Measurements from ENCODE around the gene FXR2. TPM values are rescaled to one million over a fixed set of nuclear protein-coding genes. Genes with fewer than 3 reads are reported as not detected.

Gene FXR2
- polyA plus RNA-seq, 1 donor from 2014 or later, result 118 TPM

GRCh38 chr17:7587420-7588151 is 27.1 kb downstream of the FXR2 start:
- TF ChIP-seq RAD21 (conservative IDR thresholded peaks at IDR 0.05), result no peak
- no peak for TF ChIP-seq EZH2 (IDR thresholded peaks at IDR 0.05; ENCODE audit: borderline replicate concordance, insufficient read depth, low read length, poor library complexity, severe bottlenecking)
- TF ChIP-seq TAF1 (IDR thresholded peaks at IDR 0.05; ENCODE audit: low read depth), result no peak
- no peak for TF ChIP-seq POLR2AphosphoS5 (IDR thresholded peaks at IDR 0.05)
- TF ChIP-seq EP300 (conservative IDR thresholded peaks at IDR 0.05; ENCODE audit: poor library complexity, severe bottlenecking), result no peak
- no peak for TF ChIP-seq REST (IDR thresholded peaks at IDR 0.05; ENCODE audit: borderline replicate concordance)
- TF ChIP-seq SMC3 (conservative IDR thresholded peaks at IDR 0.05; ENCODE audit: poor library complexity), result no peak
- TF ChIP-seq MXI1 (conservative IDR thresholded peaks at IDR 0.05; ENCODE audit: poor library complexity, severe bottlenecking), result no peak
- no peak for TF ChIP-seq CTCF (IDR thresholded peaks at IDR 0.05; ENCODE audit: poor library complexity, severe bottlenecking)
- Histone ChIP-seq H3K27me3 (ENCODE audit: insufficient read depth, low read depth, low read length) (no peaks in the 10 kb centered on the region), H3K27ac (ENCODE audit: low read length) (no peak overlapping the region), H3K4me2 (ENCODE audit: low read length) (no peak overlapping the region), H3K4me3 (ENCODE audit: low read length) (no peak overlapping the region), H4K20me1 (ENCODE audit: insufficient read depth) (no peaks in the 10 kb centered on the region), H3K9ac (ENCODE audit: low read length) (no peak overlapping the region), H3F3A (ENCODE audit: insufficient read depth, low read length, poor library complexity, severe bottlenecking) (no peaks in the 10 kb centered on the region), H2AFZ (ENCODE audit: low read depth, low read length) (no peak overlapping the region), H3K36me3 (ENCODE audit: insufficient read depth, low read length) (no peaks in the 10 kb centered on the region), H3K79me2 (replicated peaks; ENCODE audit: insufficient read depth, low read length) (no peaks in the 10 kb centered on the region), H3K9me3 (ENCODE audit: low read length) (no peaks in the 10 kb centered on the region), H3K9me2 (ENCODE audit: insufficient read depth, low read length) (no peaks in the 10 kb centered on the region)

GRCh38 chr17:7586673-7587419 is 27.9 kb downstream of the FXR2 start:
- no peak overlapping the region for H3K4me3 ChIP-seq (ENCODE audit: low read length)
- H3K27me3 ChIP-seq (ENCODE audit: insufficient read depth, low read depth, low read length), result no peaks in the 10 kb centered on the region
- H3K27ac ChIP-seq (ENCODE audit: low read length), result no peak overlapping the region
- H4K20me1 ChIP-seq (ENCODE audit: insufficient read depth), result no peaks in the 10 kb centered on the region
- H3K36me3 ChIP-seq (ENCODE audit: insufficient read depth, low read length), result no peaks in the 10 kb centered on the region
- H3K4me2 ChIP-seq (ENCODE audit: low read length), result no peak overlapping the region
- H3K9me3 ChIP-seq (ENCODE audit: low read length), result no peaks in the 10 kb centered on the region
- H3K79me2 ChIP-seq (replicated peaks; ENCODE audit: insufficient read depth, low read length), result no peaks in the 10 kb centered on the region
- TF ChIP-seq SMC3 (conservative IDR thresholded peaks at IDR 0.05; ENCODE audit: poor library complexity) (no peak), REST (IDR thresholded peaks at IDR 0.05; ENCODE audit: borderline replicate concordance) (no peak), CTCF (IDR thresholded peaks at IDR 0.05; ENCODE audit: poor library complexity, severe bottlenecking) (no peak), TAF1 (IDR thresholded peaks at IDR 0.05; ENCODE audit: low read depth) (no peak), POLR2AphosphoS5 (IDR thresholded peaks at IDR 0.05) (no peak), EZH2 (IDR thresholded peaks at IDR 0.05; ENCODE audit: borderline replicate concordance, insufficient read depth, low read length, poor library complexity, severe bottlenecking) (no peak), RAD21 (conservative IDR thresholded peaks at IDR 0.05) (no peak), MXI1 (conservative IDR thresholded peaks at IDR 0.05; ENCODE audit: poor library complexity, severe bottlenecking) (no peak), EP300 (conservative IDR thresholded peaks at IDR 0.05; ENCODE audit: poor library complexity, severe bottlenecking) (no peak)
- no peaks in the 10 kb centered on the region for H3F3A ChIP-seq (ENCODE audit: insufficient read depth, low read length, poor library complexity, severe bottlenecking)
- no peak overlapping the region for H2AFZ ChIP-seq (ENCODE audit: low read depth, low read length)
- H3K9me2 ChIP-seq (ENCODE audit: insufficient read depth, low read length), result no peaks in the 10 kb centered on the region
- H3K9ac ChIP-seq (ENCODE audit: low read length), result no peak overlapping the region

Data from neural cell (in vitro differentiated cells).